Left renal cortex interstitium (tissue), 4 donors: ENCODE measurements around the gene STEAP1B. TPM values are rescaled to one million over a fixed set of nuclear protein-coding genes. Genes with fewer than 3 reads are reported as not detected.
"Not testable (repeated sequence)": the region's sequence is repeated elsewhere in the genome, so short reads cannot be mapped to it uniquely, and the experiment has no call there.

Source experiments
- DNase-seq, 4 donors: peaks; one replicate each; pipeline ENCODE4 v3.0.0-alpha.2; 2013; ENCODE audit warnings: low read depth in 4 of 4, low spot score in 2 of 4, missing footprints in 1 of 4
- polyA plus RNA-seq, 4 donors: library from polyadenylated mRNA; unstranded; fragments of 120-200 nt; gene quantifications; one replicate each; pipeline ENCODE4 v1.2.1, GENCODE V29; 2013; ENCODE audit not compliant: insufficient read length in 4 of 4

Gene STEAP1B
- polyA plus RNA-seq, 4 donors: 1.0 to 2.2 (median 2.0) TPM

DNA sequence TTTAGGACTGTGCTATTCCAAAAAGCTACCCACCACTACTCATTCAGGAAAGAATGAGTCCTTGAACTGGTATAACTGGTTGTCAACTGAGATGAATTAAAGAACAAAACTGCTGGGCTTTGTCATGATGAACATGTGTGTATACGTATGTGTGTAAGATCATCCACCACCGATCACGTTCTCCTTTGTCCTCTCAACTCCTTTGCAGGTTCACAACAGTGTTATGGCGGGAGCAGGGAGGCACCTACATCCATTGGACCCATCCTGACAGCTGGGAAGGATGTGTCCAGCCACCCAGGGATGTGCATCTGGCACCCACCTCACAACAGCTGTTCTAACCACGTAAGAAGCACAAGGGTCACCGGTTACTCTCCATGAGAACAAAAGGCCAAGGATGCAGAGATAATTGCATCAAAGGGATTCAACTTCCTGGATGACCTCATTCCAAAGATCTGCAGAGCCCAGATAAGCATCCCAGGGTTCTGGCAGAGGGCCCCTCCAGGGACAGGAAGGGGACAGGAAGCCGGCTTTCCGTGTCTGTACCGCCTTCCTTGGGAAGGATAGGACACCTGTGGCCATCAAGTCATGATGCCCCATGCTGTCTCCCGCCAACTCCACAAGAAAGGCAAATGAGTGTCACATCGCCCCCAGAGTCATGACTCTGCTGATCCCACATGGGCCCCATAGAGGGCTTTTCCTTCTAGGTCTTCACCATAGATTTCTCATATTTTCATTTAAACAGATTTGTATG, 66.1 kb downstream of the STEAP1B start:
- no peak for DNase-seq

DNA sequence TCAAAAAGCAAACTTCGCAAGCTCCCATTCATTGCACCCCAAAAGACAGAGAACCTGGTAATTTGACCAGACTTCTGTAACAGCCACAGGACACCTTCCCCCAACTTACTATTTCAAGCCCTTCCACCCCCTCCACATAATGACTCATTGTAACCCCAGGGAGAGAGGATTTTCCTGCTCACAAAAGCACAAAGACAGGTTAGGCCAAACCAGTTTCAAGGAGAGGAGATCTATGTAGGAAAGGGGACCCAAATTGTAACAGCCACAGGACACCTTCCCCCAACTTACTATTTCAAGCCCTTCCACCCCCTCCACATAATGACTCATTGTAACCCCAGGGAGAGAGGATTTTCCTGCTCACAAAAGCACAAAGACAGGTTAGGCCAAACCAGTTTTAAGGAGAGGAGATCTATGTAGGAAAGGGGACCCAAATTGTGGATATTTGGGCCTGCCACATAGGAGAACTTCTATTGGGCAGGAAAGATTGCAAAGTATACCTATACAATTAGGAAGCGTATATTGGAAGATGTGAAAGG, 66.8 kb downstream of the STEAP1B start:
- DNase-seq: not testable (repeated sequence)

DNA sequence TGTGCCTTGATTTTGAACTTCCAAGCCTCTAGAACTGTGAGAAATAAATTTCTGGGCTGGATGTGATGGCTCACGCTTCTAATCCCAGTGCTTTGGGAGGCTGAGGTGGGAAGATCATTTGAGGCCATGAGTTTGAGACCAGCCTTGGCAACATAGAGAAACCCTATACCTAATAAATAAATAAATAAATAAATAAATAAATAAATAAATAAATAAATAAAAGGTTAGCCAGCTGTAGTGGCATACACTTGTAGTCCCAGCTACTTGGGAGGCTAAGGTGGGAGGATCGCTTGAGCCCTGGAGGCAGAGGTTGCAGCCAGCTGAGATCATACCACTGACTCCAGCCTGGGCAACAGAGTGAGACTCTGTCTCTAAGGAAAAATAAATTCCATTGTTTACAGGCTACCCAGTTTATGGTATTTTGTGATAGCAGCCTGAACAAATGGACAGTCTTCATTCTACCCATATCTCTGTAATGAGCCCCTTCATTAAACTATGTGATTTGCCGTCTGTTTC, 67.7 kb downstream of the STEAP1B start:
- no peak for DNase-seq

DNA sequence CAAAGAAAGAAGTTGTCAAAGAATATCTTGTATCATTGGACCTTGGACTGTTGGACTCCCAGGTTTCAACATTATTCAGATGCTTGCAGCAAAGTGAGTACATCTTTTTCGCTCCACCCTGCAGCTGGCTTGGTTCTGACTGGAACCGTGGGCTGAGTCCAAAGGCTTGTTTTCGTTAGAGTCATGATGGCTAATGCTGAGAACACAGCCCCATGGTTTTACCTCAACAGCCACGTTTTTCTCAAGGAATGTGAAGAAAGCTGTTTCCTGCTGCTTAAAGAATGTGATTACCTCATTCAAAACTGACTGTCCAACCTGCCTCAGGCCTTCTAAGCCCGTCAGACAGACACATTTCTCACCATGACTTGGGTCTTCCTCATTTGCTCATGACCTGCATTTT, 69.5 kb downstream of the STEAP1B start:
- DNase-seq: no peak

DNA sequence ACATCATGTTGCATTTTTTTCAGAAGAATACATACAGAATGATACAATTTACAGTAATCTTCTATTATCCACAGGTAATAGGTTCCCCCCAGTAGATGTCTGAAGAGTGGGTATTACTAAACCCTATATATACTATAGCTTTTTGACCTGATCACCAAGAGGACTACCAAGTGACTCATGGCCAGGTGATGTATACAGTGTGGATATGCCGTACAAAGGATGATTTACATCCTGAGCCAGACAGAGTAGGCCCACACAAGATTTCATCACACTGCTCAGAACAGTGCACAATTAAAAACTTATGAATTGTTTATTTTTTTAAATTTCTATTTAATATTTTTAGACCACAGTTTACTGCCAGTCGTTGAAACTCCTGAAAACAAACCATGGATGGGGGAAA, 70.6 kb downstream of the STEAP1B start:
- no peak for DNase-seq

DNA sequence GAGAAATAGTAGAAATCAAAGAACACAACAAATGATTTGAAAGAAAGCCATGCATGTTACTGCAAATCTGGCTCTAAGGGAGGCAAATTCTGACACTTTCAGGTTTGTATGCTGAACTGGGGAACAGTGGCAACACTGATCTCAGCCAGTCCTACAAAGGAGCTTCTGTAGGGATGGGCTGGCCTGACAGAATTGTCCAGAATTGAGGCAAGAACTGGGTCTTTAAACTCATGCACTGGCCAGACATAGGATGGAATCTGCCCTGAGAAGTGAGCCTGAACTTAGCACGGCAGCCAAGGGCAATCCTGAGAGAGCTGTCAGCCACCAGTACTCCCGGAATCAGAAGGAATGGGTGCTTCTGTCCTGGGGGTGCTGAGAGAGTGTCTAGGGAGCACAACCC, 72.1 kb downstream of the STEAP1B start:
- DNase-seq: no peak

DNA sequence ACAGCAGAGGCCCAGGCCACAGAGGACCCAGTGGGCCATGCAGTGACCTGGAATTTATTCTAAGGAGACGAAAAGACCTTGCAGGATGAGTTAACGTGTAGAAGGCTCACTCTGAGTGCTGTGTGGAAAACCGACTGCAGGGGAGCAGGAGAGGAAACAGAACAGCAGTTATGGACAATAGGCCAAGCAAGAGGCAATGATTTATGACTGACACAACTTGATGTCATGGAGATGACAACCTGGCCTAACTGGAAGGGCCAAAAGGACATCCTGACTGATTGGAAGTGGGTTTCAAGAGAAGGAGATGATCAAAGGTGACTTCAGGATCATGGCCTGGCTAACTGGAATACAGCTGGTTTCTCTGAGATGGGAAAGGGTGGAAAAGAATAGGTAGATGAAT, 72.9 kb downstream of the STEAP1B start:
- no peak for DNase-seq

DNA sequence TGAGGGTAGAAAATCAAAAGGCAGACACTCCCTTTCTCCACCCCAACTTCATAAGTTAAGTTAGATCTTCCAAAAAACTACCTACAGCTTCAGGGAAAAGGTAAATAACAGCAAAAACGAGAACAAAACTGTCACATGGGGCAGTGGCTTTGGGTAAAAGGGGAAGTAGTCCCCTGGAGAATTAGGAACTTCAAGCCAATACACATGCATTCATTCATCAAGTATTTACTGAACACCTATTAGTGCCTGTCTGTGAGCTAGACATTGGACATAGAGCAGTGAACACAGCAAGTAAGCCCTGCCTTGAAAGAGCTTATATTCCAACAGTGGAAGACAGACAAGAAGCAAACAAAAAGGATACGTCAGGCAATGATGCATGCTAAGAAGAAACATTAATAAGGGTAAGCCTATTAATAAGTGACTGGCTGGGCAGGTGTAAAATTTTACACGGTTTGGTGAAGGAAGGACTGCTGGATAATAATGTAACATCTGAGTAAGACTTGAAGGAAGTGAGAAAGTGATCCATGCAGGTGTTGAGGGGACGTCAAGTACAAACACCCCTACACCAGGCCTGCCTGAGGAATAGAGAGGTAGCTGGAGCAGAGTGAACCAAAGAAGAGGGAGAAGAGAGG, 73.4 kb downstream of the STEAP1B start:
- no peak for DNase-seq

DNA sequence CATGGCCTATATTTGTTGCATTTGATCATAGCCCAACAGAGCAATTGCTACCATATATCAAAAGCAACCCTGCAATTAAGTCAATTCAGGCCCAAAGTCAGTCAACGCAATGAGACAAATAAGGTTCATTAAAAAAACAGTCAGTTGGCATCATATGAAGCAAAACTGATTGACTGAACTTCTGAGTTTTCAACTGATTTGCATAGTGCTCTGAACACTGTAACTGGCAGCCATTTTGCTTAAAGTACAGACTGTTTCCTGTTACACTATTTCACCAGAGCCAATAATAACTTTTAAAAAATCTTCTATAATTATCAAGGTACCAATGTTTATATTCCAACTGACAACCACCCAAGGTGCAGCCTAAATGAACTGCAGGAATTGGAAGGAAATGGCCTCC, 74.6 kb downstream of the STEAP1B start:
- no peak for DNase-seq

DNA sequence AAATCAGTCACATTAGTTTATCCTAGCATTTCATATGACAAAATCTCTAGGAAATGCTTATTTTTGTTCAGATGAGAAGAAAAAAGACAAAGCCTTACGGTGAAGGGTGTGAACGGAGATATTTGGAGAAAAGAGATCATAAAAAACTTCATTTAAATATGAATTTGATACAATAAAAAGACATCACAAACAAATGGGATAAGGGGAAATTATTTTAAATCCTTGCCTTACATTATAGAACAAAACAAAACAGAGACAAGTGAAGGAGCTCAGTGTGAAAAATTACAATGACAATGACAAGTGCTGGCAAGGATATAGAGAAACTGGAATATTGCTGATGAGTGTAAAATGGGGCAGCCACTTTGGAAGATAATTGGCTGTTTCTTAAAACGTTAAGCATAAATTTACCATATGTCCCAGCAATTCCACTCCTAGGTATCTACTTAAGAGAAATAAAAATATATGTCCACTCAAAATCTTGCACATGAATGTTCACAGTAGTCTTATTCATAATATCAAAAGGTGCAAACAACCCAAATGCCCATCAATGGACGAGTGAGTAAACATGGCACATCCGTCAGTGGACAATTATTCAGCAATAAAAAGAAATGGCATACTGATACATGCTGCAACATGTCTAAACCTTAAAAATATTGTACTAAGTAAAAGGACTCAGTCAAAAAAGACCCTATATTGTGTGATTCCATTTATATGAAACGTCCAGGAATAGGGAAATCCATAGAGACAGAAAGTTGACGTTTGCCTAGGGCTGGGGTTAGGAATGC, 77.0 kb downstream of the STEAP1B start:
- no peak for DNase-seq

DNA sequence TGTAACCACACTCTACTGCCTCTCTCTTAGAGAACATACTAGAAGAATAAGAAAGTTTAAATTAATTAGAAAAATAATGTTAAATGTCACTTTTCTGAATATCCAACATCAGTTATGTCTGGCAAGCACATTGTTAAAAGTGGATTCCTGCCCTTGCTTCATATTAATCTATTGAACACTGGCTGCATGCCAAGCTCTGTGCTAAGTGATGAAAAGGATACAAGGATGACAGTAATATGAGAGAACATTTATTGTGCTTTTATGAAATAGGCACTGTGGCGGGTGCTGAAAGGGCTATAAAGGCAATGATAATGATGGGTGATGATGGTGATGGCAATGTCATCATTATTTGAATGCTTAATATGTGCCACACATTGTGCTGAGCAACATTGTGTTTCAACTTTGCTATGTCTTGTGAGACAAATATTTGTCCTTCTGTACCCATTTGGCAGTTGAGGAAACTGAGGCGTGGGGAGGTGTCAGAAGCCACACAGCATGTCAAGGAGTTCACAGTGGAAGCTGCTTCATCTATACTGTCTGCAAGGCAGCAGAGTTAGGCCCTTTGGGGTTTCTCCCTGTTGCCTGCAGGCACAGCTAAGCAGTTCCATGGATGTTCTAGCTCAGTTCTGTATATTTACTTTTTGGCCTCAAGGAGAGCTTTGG, 78.9 kb downstream of the STEAP1B start:
- DNase-seq: no peak

DNA sequence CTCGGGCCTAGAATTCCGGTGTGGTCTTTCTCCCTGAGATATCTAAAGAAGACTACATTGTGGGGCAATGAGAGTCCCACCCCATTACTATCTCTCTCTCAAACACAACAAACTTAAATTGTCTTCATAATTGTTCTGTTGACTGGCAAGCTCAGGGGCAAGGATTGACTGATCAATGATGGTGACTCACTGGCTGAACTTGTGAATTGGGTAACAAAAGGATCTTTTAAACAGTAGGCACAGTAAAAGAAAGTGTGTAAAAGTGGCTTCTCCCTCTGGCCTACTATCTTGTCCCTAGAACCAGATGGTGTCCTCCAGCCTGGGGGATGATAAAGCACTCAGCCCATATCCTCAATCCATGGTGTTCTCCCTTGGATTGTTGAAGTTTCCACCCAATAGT, 80.0 kb downstream of the STEAP1B start:
- DNase-seq: no peak

DNA sequence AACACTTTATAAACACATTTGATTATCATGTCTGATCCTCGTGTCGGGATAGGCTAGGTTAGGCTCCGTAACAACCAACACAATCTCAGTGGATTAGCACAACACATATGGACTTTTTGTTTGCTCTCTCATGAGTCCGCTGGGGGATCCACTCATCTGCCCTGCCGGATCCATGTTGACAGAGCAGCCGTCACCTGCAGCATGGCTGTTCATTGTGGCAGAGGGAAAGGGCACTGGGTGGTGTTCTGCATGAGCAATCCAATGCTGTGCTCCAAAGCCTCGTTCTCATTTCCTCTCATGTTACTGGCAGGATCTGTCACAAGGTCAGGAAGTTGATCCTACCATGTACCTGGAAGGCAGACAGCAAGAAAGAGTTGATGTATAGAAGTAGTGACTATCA, 80.5 kb downstream of the STEAP1B start:
- DNase-seq: no peak

DNA sequence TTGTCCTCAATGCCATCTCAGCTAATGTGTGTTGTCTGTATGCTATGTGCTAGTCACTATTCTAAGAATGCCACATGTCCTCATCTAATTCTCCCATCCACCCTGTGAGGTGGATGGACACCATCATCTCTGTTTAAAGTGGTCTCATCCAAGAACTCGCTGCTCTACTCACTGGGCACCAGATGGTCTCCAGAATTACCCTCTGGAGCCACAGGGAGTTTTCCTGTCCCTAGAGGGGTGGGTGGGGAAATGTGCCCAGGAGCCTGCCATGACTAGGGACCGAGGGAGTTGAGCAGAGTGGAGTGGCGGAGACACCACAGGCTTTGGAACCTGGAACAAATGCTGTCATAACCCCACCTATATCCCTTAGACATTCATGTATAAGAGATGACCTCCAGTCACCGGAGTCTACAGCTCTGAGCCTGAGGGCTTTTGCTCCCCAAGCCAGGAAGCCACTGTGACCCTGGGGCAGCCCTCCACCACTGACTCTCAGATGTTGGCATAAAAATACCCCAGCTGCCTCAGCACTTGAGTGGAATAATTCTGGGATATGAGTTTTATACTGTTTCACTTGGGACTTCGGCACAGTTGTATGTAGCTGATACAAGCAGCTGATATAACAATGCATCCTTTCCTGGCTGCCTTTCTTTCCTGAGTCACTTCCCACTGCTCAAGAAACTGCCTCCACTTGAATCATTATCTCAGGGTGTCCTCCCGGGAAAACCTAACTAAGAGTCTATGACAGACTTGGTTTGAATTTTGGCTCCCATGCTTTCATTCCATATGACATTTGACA, 81.5 kb downstream of the STEAP1B start:
- DNase-seq: no peak

DNA sequence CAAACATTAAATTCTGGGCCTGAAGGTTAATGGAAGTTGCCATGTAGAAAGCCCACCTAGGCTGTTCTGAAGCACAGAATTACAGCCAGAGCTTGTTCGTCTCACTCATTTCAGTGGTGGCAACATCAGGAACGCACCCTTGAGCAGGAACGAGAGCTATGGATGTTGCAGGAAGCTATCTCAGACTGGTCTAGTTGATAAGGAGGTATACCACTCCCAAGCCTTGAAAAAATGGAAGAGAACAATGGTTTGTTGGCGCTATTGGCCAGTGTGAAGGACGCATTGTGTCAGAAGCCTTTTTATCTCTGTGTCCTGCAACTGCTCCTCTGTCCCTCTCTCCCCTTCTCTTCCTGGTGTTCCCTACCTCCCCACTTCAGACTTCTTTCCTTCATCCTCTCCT, 82.1 kb downstream of the STEAP1B start:
- no peak for DNase-seq

DNA sequence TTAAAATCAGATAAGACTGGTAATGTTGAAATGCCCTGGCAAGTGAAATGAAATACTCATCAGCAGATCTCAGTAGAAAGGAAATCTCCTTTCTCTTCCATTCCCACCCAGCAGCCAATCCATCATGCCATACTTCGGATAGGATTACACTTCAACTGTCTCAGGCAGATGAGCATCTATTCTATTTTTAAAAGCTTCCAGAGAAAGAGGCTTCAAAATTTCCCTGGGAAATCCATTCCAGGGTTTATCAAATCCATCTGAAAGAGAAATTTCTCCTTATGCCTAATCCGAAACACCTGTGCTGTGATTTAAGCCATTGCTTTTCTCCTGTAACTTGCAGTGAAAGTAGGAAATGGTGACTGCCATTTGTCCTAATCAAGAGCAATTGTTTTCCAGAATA, 82.6 kb downstream of the STEAP1B start:
- DNase-seq: no peak

DNA sequence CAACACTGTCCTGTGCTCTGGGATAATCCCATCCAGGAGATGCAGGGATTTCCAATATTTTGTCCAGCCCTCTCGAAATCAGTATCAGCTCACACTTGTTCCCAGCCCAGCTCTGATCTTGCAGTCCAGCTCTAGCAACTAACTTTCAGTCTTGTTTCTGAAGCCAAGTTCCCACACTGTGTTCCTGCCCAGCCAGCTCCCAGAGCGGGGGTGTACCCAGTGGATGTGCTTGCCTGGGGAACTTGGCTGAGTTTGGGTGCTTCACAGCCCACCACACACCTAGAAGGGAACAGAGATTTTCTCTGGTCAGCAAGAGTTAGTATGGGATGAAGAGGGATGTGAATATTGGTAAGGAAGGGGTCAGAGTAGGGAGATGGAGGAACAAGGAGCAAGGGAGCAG, 85.6 kb downstream of the STEAP1B start:
- no peak for DNase-seq

DNA sequence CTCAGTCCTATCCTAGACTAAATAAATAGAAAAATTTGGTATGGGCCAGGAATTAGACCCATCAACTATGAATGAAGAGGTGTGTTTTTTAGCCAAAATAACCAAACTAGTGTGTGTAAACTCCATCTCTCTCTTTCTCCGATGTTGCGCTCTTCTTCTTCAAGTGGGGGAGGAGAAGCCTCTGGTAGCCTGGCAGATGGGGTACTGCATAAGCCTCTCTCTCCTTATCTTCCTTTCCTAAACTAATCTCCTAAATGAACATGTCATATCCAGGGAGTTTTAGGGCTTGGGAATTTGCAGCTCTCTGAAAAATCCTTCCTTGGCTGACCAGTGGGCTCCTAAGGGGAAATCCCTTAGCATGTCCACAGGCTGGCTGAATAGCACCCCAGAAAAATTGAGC, 86.8 kb downstream of the STEAP1B start:
- DNase-seq: no peak

DNA sequence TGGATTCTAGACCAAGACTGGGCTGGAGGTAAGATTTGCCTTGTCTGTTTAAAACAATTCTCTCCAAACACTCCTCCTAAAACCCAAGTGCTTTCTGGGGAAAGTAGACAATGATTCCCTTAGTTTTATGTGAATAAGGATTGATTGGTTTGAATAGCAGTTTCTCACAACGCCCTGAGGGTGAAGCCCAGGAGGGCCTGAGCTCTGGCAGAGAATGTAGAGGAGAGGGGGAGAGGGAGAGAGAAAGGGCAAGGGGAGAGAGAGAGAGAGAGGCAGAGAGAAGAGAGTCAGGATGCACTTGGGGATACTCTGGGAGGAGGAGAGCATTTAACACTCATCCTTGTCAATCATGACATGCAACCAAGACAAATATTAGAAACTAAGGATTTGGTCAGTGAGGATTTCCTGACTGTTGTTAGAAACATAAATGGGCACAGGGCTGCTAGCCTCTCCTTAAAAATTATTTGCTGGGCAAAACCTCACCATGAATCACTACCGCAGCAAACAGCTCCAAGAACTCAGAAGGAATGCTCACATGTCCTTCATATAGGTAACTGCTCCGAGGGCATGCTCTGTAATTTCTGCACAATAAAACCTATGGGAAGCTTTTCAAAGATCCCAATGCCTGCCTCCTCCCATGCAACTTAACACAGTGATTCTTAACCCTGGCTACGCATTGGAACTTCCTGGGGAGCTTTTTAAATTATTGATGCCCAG, 87.9 kb downstream of the STEAP1B start:
- DNase-seq: no peak
